Stimulated activated CD4-positive, alpha-beta T cell treated with anti-CD3 and anti-CD28 coated beads, Interleukin-4, amount 100 ng/mL, for 1 hour (primary cell): Measurements from ENCODE around the gene CPSF4L.

Experiments
- DNase-seq: peaks from one replicate; pipeline ENCODE4 v3.0.0-alpha.2; 2020

CPSF4L gene

DNA sequence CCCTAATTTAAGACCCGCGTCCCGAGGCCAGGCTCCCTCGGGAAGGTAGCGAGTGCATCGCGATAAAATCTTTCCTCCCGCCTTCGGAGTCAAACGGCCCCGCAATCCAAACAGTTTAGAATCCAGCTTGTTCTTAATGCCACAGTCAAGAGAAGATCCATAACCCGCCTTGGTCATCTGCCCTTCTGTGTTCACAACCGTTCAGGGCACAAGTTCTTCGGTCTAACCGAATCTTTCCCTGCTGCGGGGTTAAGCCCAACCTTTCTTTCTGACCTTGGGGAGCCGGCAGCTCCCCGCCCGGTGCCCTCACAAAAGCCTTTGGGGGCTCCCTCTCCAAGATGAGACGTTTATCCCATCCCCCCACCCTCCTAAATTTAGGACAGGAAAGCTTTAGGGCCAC lies 30.3 kb downstream of the CPSF4L start:
- DNase-seq = no peak

DNA sequence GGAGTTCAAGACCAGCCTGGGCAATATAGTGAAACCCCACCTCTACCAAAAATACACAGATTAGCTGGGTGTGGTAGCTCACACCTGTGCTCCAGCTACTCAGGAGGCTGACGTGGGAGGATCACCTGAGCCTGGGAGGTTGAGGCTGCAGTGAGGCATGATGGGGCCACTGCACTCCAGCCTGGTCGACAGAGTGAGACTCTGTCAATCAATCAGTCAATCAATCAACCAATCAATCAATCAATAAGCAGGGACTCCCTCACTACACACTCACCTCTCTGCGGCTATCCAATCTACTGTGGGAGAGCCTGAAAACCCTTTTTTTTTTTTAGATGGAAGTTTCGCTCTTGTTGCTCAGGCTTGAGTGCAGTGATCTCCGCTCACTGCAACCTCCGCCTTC lies 31.6 kb downstream of the CPSF4L start:
- no peak for DNase-seq

- peak; percentile 26 for DNase-seq
These were observed 32.9 kb downstream of the CPSF4L start for GRCh38 chr17:73228748-73229236.

DNA sequence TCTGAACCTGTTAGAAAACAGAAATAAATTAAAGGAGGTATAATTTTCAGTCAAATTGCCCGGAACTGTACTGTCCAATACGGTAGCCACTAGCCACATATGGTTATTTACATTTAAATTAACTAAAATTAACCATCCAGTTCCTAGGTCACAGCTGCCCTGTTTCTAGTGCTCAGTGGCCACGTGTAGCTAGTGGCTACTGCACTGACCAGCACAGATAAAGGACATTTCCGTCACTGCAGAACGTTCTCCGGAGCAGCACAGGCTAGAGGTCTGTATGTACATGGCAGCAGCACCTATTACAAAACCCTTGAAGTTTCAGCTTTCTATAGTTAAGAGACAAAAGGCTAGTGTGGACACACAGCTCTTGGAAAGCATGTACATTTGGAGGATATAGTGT lies 33.7 kb downstream of the CPSF4L start:
- no peak for DNase-seq

DNA sequence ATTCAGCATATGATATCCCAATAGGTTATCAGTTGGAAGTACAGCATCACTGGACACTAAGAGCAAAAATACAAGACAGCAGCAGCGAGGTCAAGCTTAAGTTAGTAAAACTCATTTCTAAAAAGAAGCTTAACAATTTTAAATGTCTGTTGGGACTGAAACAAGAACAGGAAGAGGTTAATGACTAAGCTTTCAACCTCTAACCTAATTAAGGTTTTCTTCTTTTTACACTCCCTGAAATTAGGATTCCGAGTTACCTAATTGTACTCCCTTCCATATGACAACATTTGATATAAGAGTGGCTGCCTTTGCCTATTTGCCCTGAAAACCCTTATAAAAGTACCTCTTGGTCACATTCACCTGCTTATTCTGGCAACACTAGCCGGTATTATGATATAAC lies 34.3 kb downstream of the CPSF4L start:
- DNase-seq = no peak

- DNase-seq = no peak
These were observed 35.0 kb downstream of the CPSF4L start for GRCh38 chr17:73226556-73227172.

DNA sequence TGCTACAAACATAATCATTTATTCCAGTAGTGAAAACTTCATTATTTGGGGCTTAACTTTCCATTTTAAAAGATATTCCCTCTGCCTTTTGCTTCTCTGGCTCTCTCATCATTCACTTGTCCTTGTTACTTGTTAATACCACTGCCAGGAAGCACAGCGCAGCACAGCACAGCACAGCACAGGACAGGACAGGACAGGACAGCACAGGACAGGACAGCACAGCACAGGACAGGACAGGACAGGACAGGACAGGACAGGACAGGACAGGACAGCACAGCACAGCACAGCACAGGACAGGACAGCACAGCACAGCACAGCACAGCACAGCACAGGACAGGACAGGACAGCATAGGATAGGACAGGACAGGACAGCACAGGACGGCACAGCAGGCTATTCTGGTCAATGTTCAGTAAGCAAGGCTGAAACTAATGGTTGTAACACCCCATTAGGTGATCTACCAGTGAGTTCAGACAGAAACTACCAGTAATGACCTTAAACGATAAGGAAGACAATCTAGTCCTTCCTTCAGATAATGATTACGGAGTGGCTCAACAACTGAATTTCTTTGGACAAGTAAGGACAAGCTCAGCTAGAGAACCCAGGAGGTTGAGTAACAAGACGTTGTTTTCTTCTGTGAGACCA lies 36.9 kb downstream of the CPSF4L start:
- no peak for DNase-seq

GRCh38 chr17:73224237-73224636 lies 37.4 kb downstream of the CPSF4L start:
- no peak for DNase-seq

- no peak for DNase-seq
These were observed 38.0 kb downstream of the CPSF4L start for GRCh38 chr17:73223626-73224230.

GRCh38 chr17:73215447-73215846 lies 46.2 kb downstream of the CPSF4L start:
- no peak for DNase-seq

GRCh38 chr17:73214851-73215250 lies 46.8 kb downstream of the CPSF4L start:
- DNase-seq = no peak

- no peak for DNase-seq
These were observed 47.7 kb downstream of the CPSF4L start for GRCh38 chr17:73214008-73214407.

DNA sequence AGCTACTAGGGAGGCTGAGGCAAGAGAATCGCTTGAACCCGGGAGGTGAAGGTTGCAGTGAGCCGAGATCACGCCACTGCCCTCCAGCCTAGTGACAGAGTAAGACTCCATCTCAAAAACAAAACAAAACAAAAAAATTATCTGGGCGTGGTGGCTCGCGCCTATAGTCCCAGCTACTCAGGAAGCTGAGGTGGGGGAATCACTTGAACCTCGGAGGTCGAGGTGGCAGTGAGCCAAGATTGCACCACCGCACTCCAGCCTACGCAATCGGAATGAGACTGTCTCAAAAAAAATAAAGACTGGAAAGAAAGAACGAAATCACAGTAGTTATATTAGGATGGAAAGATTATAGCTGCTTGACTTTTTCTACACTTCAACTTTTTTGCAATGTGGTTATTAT lies 49.9 kb downstream of the CPSF4L start:
- peak; percentile 30 for DNase-seq

DNA sequence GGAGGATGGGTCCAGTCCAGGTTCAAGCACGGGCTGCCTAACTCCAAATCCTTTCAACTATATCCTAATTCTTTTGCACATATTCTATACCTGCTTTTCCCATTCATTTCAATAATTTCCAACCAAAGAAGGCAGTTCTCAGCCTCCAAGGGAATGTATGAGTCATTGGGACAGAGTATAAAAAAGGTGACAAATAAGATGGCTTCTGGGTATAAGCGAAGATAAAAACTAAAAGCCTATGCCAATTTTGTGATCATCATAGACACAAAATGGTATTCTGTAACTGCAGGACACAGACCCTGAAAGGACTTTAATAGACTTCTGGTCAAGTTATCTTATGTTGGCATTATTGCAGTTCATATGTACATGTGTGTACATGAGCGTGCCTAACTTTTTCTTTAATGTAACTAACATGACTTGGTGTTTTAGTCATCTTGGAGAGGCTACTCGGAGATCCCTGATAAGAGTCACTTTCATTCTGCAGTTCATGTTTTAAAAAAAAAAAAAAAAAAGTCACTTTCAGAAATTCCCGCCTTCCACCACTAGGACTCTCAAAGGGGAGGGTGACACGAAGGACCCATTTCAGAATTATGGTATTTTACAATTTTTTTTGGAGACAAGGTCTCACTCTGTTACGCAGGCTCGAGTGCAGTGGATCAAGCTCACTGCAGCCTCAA lies 51.5 kb downstream of the CPSF4L start:
- DNase-seq = no peak

- DNase-seq = no peak
These were observed 52.2 kb downstream of the CPSF4L start for GRCh38 chr17:73209436-73209835.

- DNase-seq = no peak
These were observed 53.4 kb downstream of the CPSF4L start for GRCh38 chr17:73208139-73208827.

GRCh38 chr17:73205459-73205961 lies 56.2 kb downstream of the CPSF4L start:
- DNase-seq = no peak

- no peak for DNase-seq
These were observed 57.7 kb downstream of the CPSF4L start for GRCh38 chr17:73203788-73204479.

DNA sequence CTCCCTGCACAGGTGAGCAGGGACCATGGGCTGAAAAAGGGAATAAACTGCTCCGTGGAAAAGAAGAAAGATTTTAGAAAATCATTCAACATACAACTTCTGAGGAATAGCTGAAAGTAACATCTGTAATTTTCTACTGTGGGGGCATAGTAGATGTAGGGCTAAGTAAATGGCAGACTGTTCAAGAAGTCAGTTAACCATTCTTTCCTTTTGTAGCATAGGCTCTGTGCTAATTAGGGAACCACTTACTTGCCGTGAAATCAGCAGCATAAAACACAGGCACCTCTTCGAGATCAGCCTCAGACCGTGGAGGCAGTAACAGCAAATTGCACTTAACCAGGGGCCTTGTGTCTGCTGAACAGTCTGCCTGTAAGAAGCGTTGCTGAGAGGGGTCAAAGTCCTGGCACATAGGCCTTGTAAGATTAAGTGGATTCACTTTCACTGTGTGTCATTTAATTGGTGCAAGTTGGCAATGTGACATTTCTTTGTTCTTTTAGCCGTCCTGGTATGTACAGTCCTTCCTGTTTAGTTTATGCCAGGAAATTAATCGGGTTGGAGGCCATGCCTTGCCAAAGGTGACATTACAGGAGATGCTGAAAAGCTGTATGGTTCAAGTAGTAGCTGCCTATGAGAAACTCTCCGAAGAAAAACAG lies 58.4 kb downstream of the CPSF4L start:
- DNase-seq = no peak

- no peak for DNase-seq
These were observed 60.2 kb downstream of the CPSF4L start for GRCh38 chr17:73201215-73202069.

GRCh38 chr17:73200476-73200875 lies 61.2 kb downstream of the CPSF4L start:
- DNase-seq = no peak
